Inflammatory macrophage (primary cell): ENCODE data around the gene TTLL11.
A peak's percentile ranks its signal among the peaks of the same experiment; 100 is the strongest.

Source experiments
- DNase-seq, 2 donors: peaks; one replicate each; pipeline ENCODE4 v3.0.0-alpha.2; 2020 to 2022

The TTLL11 gene

DNA sequence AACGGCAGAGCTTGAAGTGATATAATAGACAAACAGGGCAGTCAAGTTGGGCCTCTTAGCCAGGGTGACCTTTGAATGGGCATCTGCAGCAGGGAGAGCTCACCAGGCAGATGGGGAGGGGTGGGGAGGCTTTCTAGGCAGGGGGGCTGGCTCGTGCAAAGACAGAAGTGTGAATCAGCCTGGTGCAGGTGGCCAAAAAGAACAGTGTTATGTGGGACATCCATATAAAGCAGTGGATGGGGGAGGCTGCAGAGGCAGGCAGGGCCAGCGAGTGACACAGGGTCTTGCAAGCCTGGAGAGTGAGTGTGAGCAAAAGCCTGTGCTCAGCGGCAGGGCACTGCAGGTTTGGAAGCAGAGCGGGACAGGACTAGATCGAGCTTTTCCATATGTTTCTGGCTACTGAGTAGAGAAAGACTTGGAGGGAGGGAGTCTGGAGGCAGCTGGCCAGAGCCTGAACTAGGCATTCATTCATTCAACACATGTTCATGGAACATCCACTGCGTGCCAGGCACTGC lies 14.2 kb upstream of the TTLL11 start:
- no peak for DNase-seq

DNA sequence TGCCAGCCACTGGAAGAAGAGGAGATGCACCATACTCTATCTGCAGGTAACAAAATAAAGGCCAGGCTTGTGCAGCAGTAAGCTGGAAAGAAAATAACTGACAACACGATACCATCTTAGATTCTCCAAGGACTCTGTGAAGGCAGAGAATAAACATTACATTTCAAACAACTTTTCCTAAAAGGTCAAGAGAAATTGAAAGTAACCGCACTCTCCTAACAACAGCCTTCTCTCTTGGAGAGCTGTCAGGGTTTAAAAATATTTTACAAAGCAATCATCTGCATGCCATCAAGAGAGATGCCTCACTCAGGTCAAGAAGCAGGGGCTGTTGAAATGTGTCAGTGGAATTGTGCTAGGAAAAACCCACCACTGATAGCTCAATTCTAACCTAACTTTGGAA lies 13.5 kb upstream of the TTLL11 start:
- DNase-seq, result no peak

DNA sequence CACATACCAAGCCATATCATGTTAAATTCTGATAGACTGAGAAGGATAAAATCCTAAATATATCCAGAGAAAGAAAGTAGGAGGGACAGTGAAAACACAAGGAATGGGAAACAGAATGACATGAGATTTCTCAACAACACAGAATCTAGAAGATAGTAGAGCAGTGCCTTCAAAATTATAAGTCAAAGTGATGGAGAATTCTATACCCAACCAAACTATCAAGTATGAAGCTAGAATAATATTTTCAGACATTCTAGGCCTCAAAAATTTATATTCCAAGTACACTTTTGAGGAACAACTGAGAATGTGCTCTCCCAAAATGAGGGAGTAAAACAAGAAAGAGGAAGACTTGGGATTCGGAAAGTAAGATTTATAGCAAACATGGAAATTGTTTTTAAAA lies 10.9 kb upstream of the TTLL11 start:
- no peak for DNase-seq

DNA sequence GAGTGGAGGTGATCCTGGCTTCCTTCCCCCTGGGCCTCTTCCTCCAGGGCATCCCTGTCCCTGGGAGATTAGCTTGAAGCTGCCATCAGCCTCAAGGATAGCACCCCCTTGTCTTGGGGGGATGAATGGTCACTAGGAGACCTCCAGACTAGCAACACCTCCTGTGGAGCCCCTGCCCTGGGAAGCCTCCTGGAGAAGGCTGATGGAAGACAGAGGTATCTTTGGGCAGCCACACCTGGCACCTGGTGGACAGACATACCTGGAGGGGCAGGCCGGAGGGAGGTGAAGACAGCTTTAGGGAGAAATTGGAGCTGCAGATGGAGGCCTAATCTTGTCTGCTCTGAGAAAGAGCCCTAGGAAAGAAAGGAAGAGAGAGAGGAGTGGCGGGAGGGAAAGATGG lies 9.0 kb upstream of the TTLL11 start:
- no peak for DNase-seq

DNA sequence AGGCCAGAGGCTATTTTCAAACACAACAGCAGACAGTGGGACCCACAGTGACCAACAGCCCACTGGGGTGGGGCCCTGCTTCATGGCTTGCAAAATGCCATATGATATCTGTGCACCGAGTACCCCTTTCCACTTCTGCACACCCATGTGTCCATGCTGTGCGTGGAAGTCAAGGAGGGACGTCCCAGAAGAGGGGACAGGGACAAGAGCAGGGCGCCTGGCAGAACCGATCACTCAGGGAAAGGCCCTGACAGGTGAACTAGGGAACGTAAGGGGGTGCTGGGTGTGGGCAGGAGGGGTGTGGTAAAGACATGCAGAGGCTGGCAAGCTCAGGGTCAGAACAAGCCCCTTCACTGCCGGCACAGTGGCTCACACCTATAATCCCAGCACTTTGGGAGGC lies 7.6 kb upstream of the TTLL11 start:
- DNase-seq, result no peak

DNA sequence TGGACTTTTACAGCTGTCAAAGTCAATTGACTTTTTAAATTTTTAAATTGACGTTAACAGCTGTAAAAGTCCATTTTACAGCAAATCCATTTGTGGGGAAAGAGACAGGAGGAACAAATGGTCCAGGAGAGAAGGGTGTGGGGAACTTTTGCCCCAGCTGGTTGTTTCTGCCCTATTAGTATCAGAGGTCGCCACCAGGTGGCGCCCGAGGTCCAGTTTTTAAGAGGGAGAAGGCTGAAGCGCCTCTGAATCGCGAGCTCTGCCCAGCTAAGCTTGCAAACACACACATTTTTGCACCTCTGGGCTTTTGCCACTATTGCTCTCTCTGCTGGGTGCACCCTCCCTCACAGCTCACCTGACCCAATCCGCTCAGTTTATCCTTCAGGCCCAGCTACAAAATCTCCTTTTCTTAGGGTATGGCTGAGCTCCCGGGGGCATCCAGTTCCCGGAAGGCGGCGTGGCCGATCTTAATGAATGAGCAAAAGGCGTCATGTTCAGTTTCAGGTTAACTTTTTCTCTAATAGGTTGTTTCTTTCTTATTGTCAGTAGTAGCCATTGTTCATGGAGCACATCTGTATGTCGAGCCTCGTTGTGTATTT lies 6.3 kb upstream of the TTLL11 start:
- peak; percentile 81 to 86 for DNase-seq

DNA sequence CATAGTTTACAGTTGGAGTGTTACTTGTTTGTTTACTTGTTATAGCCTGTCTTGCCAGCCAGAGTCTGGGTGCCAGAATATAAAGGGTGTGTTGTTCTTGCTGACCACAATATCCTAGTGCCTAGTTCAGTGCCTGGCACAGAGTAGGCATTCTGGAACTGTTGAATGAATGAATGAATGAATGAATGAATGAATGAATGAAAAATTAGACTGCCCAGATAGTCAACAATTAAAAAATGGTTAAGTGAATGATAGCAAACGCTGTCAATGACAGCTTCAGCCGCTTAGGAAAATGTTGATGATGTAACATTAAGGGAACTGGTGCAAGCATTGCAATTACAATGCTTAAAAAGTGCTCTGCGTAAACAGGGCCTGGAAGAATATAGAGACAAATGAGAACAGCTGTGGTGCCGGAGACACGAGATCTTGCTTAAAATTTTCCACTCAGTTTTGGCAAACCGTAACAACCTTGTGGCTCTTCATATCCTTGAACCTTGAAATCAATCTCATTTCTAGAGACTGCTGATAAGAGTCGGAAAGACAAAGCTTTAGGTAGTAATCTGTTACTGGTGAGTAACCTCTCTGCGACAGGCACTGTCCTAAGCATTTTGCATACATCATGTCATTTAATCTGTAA lies 4.7 kb upstream of the TTLL11 start:
- DNase-seq, result no peak

DNA sequence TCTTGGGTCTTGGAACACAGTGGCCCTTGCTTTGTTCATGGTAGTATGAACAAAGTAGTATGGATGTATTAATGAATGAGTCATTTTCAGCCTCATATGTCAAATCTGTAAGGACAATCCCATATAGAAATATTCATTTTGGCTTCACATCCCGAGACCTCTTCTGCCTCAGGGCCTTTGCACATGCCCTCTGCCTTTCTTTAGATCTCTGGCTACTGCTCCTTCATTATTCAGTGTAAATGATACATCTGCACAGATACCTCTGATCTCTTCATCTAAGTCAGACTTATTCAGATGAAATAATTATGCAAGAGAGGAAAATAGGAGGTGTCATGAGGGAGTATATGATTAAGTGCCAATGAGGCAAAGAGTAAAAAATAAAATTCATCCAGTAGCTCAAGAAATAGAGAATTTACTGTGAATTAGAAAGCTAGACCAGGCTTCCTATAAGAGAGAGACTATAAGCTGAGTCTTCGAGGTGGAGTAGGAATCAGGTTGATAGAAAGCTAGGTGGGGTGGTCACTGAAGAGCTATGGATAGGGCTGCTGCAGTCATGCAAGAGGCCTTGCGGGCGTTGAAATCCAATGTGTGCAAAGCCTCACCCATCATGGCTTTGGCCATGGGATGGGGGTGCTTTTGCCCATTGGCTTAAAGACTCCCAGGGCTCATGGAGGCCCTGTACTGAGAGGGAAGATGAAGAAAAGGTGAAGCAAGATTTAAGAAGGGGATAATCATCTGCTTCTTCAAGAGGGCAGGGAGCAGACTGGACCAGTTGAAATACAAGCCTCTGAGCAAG lies 3.7 kb upstream of the TTLL11 start:
- DNase-seq, result no peak

DNA sequence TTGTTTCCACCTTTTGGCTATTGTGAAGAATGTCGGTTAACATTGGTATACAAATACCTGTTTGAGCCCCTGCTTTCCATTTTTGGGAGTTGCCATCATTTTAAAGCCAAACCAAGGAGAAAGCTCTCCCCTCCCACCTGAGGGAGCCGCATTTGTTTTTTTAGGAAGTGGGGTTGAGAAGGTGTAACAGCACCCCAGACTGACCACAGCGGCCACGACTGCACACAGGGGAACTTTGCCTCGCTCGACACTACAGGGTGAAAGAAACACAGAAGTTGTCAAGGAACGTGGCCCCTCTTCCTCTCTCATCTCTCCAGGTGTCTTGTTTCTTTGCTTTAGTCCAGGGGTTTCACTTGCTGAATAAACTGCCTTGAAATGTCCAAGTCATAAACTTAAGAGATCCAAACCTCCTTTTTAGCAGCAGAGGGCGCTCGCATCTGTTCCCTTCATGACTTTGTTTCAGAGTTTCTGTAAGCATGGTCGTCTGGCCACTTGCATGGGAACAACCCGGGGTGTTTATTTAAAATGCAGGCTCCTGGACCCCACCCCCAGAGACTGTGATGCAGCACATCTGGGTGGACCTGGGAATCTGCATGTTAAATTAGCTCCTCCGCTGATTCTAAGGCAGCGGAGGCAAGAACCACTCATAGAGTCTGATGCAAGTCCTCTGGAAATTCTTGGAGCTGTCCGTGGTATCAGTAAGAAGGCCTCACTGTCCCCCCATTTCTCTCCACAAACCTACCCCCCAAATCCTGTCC lies 2.1 kb upstream of the TTLL11 start:
- DNase-seq, result peak; percentile 57 to 62

DNA sequence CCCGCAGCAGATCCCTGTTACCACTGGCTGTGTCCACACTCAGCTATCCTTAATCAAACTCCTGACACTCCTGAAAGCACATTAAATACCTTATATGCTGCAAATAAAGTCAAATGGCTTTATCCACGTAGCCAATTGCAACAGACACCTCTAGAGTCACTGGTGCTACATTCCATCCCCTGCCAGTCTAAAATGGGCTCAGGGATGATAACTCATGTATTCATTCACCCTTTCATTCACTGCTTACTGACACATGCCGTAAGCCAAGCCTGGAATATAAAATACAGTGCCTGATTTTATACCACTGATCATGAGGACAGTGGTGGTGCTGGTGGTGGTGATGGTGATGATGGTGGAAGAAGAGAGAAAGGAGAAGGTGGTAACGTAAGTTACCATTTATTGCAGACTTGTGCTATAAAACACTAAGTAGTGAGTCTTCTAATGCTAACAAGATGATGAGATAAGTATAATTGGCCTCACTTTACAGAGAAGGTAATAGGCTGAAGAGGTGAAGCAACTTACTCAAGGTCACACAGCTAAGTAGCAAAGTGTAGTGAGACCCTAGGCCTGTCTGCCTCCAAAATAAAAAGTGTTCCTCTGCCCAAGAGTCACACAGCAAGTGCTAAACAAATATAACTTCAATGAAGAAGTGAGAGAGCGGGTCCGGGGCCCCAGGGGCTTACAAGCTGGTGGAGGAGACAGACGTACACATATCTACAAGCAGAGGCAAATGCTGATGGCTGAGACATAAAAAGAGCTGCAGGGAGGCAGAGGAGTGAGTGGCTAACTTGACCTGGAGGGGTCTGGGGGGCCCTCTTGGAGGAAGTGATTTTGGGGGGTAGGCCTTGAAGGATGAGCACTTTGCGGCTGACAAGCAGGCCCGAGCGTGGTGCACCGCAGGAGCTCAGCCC lies 1.2 kb downstream of the TTLL11 start:
- no peak for DNase-seq

DNA sequence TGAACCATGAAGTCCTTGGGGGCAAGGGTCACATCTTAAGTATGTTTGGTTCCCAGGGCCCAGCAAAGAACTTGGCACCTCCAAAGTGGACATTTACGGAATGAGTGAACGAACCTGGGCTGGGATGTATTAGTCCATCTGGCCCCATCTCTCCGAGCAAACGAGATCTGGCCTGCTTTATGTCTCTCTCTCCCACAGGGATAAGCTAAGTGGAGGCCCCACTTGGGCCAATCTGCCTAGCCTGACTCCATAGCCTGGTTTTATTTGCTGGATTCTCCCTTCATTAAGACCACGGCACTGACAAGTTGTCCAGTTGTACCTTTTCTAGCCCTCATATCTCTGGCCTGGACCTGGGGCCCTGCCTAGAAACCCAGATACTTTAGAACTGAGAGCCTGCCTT lies 2.1 kb downstream of the TTLL11 start:
- no peak for DNase-seq

DNA sequence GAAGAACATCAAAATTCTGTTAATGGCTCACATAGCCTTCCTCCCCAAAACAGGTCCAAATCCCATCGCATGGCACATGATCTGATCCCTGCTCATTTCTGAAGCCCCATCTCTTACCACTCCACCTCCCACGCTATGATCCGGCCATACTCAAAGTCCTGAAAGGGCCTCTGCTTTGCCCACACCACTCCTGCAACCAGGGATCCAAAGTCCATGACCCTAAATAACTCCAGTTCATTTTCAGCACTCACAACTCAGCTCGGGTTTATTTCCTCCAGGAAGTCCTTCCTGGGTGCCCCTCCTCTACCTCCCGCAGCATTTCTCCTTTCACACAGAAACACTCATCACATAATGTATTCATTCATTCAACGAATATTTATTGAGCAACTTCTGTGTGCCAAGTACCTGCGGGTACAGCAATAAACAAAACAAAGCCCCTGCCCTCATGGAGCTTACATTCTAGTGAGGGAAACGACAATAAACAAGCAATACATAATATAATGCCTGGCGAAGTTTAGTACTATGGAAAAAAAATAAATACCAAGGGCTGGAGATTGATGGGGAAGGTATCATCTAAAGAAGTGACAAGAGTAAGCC lies 2.7 kb downstream of the TTLL11 start:
- no peak for DNase-seq

DNA sequence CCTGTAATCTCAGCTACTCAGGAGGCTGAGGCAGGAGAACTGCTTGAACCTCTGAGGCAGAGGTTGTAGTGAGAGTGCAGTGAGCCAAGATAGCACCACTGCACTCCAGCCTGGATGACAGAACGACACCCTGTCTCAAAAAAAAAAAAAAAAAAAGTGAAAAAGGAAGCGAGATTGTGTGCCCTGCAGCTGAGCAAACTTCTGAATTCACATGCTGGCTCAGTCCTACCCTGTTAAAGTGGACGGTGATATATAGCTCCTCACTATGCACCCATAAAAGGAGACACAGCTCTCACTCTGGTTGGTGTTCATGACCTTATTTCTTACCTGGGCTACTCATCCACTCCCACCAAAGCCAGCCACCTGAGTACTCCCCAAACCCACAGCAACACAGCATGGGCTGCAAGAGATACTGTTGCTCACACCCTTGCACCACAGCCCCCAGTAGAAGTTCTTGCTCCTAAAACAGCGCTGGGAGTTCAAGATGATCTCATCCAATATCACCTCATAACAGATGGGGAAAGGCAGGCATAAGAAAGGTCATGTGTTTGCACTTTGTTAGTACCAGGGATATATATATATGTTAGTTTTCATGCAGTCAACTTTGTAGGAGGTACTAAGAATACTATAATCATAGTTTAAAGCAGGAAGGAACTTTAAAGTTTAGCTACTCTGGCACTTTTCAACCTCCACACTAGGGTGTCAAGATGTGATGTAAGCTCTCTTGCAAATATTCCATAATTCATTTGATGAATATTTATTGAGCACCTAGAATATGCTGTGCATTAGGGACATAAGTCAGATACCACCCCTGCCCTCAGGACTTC lies 4.0 kb downstream of the TTLL11 start:
- peak; percentile 41 to 43 for DNase-seq

DNA sequence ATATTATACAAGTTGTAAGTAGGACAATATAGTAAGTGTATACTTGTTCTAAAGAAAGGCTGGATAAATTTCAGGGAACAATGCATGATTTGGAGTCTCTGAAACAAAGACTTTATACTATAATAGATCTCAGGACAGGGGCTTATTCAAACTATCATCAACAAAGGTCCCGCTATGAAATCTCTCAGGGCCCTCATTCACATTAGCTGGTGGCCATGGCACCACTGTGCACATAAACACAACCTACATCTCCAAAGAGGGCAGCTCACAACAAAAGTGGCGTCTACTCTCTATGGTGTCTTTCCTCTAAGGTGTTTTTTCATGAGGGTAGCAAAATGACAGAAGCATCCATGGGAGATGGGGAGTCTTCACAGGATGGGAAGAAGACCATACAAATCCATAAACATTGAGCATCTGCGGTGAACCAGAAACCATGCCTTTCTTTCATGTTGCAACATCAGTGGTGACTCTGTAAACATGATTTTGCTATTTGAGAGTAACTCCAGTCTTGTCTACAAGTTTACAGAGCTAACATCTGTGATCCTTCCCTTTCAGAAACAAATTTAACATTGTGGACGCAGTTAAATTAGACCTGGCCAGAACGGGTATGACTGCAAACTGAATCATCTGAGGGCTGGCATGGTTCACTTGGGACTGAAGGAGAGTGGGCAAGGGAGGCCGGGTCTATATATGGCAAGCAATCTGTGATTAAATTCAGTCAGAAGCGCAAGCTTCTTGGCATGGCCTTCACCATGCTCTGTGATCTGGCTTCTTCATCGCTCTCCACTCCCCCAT lies 5.5 kb downstream of the TTLL11 start:
- no peak for DNase-seq

DNA sequence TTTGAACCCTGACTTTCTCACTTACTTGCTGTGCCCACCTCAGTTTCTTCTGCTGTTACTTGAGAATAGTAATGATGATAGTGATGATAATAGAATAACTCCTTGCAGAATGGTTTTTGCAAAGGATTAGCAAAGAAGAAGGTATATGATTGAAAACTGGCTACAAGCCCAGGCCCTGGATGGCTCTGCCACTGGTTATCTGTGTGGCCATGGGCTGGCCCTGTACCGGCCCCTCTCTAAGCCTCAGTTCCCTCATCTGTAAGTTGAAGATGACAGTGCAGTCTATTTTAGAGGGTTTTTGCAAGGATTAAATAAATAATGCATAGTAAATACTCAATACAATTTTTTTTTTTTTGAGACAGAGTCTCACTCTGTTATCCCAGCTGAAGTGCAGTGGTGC lies 6.2 kb downstream of the TTLL11 start:
- no peak for DNase-seq

DNA sequence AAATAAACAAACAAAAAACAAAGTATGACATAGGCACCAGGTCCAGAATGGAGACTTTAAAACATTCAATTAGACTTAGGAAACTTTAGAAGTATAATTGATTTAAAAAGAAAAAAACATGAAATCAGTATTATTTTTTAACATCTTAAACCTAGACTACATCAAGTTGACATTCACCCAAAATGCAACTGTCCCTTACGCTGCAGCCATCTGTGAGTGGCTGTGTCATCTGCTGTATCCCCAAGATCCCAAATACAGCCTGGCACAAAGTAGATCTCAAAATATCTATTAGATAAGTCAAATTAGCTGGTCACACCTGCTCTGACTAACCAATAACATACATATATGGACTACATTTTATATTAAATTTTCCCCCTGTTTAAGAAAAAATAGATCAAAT lies 7.8 kb downstream of the TTLL11 start:
- no peak for DNase-seq

DNA sequence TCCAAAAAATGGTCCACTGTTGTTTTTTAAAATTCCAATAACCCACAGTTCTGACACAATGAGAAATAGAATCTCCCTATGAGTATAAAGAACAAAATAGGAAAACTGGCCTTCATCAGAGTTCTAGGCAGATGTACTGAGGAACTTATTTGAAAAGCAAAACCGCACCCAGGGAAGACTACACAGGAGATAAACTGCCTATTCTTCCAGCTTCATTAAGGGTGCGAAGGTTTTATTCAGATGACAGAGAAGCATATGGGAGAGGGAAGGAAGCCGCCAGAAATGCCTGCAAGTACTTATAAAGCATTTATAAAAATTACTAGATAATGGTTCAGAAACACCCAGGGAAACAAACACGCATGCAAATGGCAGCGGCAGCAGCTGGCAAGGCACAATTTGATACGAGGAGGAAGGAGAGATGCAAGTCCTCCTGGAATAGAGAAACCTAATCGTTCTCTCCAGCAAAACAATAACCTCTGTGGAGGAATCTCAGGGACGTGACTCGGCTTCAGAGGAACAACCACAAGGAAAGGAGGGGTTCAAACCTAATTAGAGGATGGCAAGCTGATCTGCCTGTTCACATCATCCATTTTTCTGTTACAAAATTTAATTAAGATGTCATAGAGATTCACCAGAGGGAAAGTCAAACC lies 9.0 kb downstream of the TTLL11 start:
- no peak for DNase-seq

DNA sequence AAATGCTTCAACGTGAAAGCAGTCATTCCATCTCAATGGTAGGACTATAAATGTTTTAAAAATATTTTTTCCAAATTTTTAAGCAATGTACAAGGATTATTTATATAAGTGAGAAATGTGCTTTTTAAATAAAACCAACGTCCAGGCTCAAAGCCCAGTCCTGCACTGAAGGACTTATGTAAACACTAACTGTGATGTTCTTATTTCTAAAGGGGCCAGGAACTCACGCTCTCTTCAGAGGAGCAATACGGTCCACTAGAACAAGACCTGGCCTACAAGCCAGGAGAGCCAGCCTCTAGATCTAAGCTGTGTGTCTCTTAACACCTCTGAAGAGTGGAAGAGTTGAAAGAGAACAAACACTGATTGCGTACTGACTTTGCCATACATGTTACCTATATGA lies 12.1 kb downstream of the TTLL11 start:
- DNase-seq, result no peak

DNA sequence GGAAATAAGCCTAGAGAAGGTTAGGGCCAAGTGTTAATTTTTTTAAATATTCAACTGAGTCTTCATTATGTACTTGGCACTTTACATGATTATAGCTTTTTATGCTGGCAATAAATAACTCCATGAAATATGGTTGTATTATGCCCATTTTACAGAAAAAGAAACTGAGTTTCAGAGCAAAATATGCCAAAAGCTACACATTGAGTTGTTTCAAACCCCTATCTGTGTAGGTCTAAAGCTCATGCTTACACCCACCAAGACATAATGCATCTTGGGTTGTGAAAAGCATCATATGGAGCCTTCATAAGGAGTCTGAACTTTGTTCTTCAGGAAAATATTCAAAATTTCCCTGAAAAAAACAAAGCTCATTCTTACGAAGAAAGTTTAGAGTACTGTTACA lies 14.6 kb downstream of the TTLL11 start:
- no peak for DNase-seq
